HCT116 (cell line): ENCODE data around the gene APBA2. TPM values are rescaled to one million over a fixed set of nuclear protein-coding genes. Genes with fewer than 3 reads are reported as not detected.

Experiments used
- ATAC-seq: fragments of 200-7000 bp; cut with Tn5 transposase; 2 replicates; pipeline ENCODE4 v1.9.1; 2020; ENCODE audit warnings: mild to moderate bottlenecking, moderate library complexity
- BruUV-seq: library from RNA; stranded (reverse); fragments of 400-500 nt; replicated peaks from 2 replicates; lab custom pipeline; 2021; lab: Mats Ljungman, UMichigan
- CTCF ChIA-PET: fragments of 300-600 bp; sonication (Branson Sonifier 250); formaldehyde crosslinking; loops from one replicate; lab custom pipeline; 2021; ENCODE audit warnings: antibody characterized with exemption; lab: Charles Lee
- POLR2A ChIA-PET: fragments of 300-600, 350-600 bp; sonication (Branson Sonifier 250); formaldehyde crosslinking; loops from one replicate; lab custom pipeline; 2021; ENCODE audit warnings: antibody characterized with exemption; lab: Charles Lee
- RAD21 ChIA-PET, 2 experiments: fragments of 300-600 bp; sonication (Branson Sonifier 250); formaldehyde crosslinking; loops; one replicate each; lab custom pipeline; 2023; ENCODE audit warnings: low total read pairs in 2 of 2; ENCODE audit not compliant: uncharacterized antibody in 2 of 2, unreplicated experiment in 2 of 2, low non-redundant PET in 1 of 2; lab: Charles Lee
- DNase-seq: peaks from one replicate; pipeline ENCODE4 v3.0.0-alpha.2; 2010; ENCODE audit warnings: low read depth, low spot score
- H2AFZ ChIP-seq: fragments of 200-600 bp; shearing (Covaris generic), sonication (generic); 2 replicates; pipeline ENCODE4 v1.6.1; 2017; ENCODE audit warnings: low read depth, mixed run types, mixed read lengths, antibody characterized with exemption, low read length; ENCODE audit not compliant: poor library complexity, severe bottlenecking
- H3K27ac ChIP-seq: 2 replicates; pipeline ENCODE4 v1.5.1; 2012; ENCODE audit warnings: low read depth, low read length
- H3K27me3 ChIP-seq: fragments of 200-600 bp; sonication (generic); 2 replicates; pipeline ENCODE4 v1.6.1; 2016; ENCODE audit warnings: mixed run types, low read length, mixed read lengths; ENCODE audit not compliant: insufficient read depth
- H3K36me3 ChIP-seq, 2 experiments: fragments of 200-500 bp in 1 of 2; fragments of 200-600 bp in 1 of 2; sonication (Bioruptor generic) in 1 of 2; sonication (generic) in 1 of 2; 2 replicates each; pipeline versions ENCODE4 v1.5.1 to v1.6.1; 2014 to 2016; ENCODE audit warnings: low read length in 2 of 2, inconsistent platforms in 1 of 2, mixed read lengths in 1 of 2, mixed run types in 1 of 2; ENCODE audit not compliant: insufficient read depth in 2 of 2, control insufficient read depth in 1 of 2
- H3K4me1 ChIP-seq, 2 experiments: fragments of 200-600 bp in 1 of 2; sonication (generic) in 1 of 2; 2 replicates each; pipeline versions ENCODE4 v1.5.1 to v1.6.1; 2012 to 2017; ENCODE audit warnings: low read length in 2 of 2, inconsistent platforms in 1 of 2, mild to moderate bottlenecking in 1 of 2, mixed read lengths in 1 of 2, mixed run types in 1 of 2, moderate library complexity in 1 of 2; ENCODE audit not compliant: insufficient read depth in 2 of 2, control insufficient read depth in 1 of 2
- H3K4me2 ChIP-seq: fragments of 200-600 bp; sonication (generic); 2 replicates; pipeline ENCODE4 v1.6.1; 2017; ENCODE audit warnings: mixed run types, low read length, mixed read lengths
- H3K4me3 ChIP-seq, 2 experiments: fragments of 200-600 bp in 1 of 2; sonication (generic) in 1 of 2; replicated peaks in 1 of 2; 2 replicates each; pipeline ENCODE4 v1.5.1; 2011 to 2016; ENCODE audit warnings: low read length in 2 of 2, control low read depth in 1 of 2, low read depth in 1 of 2, mild to moderate bottlenecking in 1 of 2, mixed read lengths in 1 of 2, mixed run types in 1 of 2
- H3K79me2 ChIP-seq: fragments of 200-600 bp; sonication (generic); 2 replicates; pipeline ENCODE4 v1.6.1; 2017; ENCODE audit warnings: mild to moderate bottlenecking, mixed run types, low read length, moderate library complexity, mixed read lengths; ENCODE audit not compliant: insufficient read depth
- H3K9ac ChIP-seq: fragments of 200-600 bp; sonication (generic); 2 replicates; pipeline ENCODE4 v1.6.1; 2016; ENCODE audit warnings: low read length, mixed read lengths
- H3K9me2 ChIP-seq: fragments of 200-600 bp; sonication (generic), shearing (Covaris generic); 2 replicates; pipeline ENCODE4 v1.6.1; 2017; ENCODE audit warnings: mixed run types, mild to moderate bottlenecking, moderate library complexity; ENCODE audit not compliant: insufficient read depth
- H3K9me3 ChIP-seq, 2 experiments: fragments of 200-500 bp in 1 of 2; fragments of 200-600 bp in 1 of 2; sonication (Bioruptor generic) in 1 of 2; sonication (generic) in 1 of 2; 2 replicates each; pipeline ENCODE4 v1.6.1; 2014 to 2017; ENCODE audit warnings: low read length in 2 of 2, mixed read lengths in 2 of 2, inconsistent platforms in 1 of 2, low read depth in 1 of 2, mild to moderate bottlenecking in 1 of 2, mixed run types in 1 of 2, moderate library complexity in 1 of 2; ENCODE audit not compliant: control insufficient read depth in 1 of 2, insufficient read depth in 1 of 2
- H4K20me1 ChIP-seq: fragments of 200-600 bp; sonication (generic), shearing (Covaris generic); 2 replicates; pipeline ENCODE4 v1.6.1; 2017; ENCODE audit warnings: mixed run types, mild to moderate bottlenecking, moderate library complexity; ENCODE audit not compliant: insufficient read depth
- CTCF ChIP-seq, 3 experiments: fragments of 200-600 bp in 1 of 3; sonication (generic) in 1 of 3; IDR thresholded peaks in 2 of 3; conservative IDR thresholded peaks in 1 of 3; 2 replicates each; pipeline ENCODE4 v1.5.1; 2012 to 2017; ENCODE audit warnings: low read depth in 2 of 3, low read length in 2 of 3, antibody characterized with exemption in 1 of 3, borderline replicate concordance in 1 of 3, control low read depth in 1 of 3, mild to moderate bottlenecking in 1 of 3, mixed read lengths in 1 of 3, mixed run types in 1 of 3, moderate library complexity in 1 of 3; ENCODE audit not compliant: insufficient read depth in 1 of 3
- POLR2AphosphoS5 ChIP-seq: IDR thresholded peaks from 2 replicates; pipeline ENCODE4 v1.6.1; 2011; ENCODE audit warnings: mild to moderate bottlenecking, low read depth, low read length, moderate library complexity
- REST ChIP-seq: IDR thresholded peaks from 2 replicates; pipeline ENCODE4 v1.6.1; 2012; ENCODE audit warnings: low read depth
- YY1 ChIP-seq: IDR thresholded peaks from 2 replicates; pipeline ENCODE4 v1.6.1; 2011; ENCODE audit warnings: low read length, low read depth, moderate library complexity, mild to moderate bottlenecking; ENCODE audit not compliant: insufficient replicate concordance; ENCODE audit errors: extremely low read depth
- ZBTB33 ChIP-seq: IDR thresholded peaks from 2 replicates; pipeline ENCODE4 v1.6.1; 2011; ENCODE audit warnings: mild to moderate bottlenecking, low read length, moderate library complexity; ENCODE audit not compliant: insufficient replicate concordance; ENCODE audit errors: extremely low read depth
- ZFX ChIP-seq: fragments of 450-650 bp; IDR thresholded peaks from 2 replicates; pipeline ENCODE4 v1.6.1; 2017
- intact Hi-C: fragments of 100-400 bp; cut with micrococcal nuclease; formaldehyde crosslinking; loops from 2 replicates; pipeline ENCODE4 v1.10.0; 2022
- total RNA-seq: library from RNA; stranded (reverse); gene quantifications from one replicate; pipeline ENCODE4 v1.2.1, GENCODE V29; 2021; ENCODE audit not compliant: unreplicated experiment

APBA2 gene
- total RNA-seq, 1 experiment from 2014 or later: 0.47 TPM

GRCh38 chr15:28888302-28888894 lies 2.6 kb downstream of the APBA2 start:
- no TSS peak for BruUV-seq

More at GRCh38 chr15:28888302-28888894, 2.6 kb downstream of the APBA2 start:
- no peaks in the 10 kb centered on the region for H3K27me3 ChIP-seq
- ChIA-PET CTCF (no interaction called here), RAD21 (no interaction called here), POLR2A (no interaction called here)
- no peaks in the 10 kb centered on the region for H4K20me1 ChIP-seq
- H3K79me2 ChIP-seq: no peaks in the 10 kb centered on the region
- H3K36me3 ChIP-seq: no peaks in the 10 kb centered on the region
- no peak for TF ChIP-seq REST
- no peak for TF ChIP-seq YY1
- TF ChIP-seq POLR2AphosphoS5: no peak
- no peak for TF ChIP-seq CTCF (IDR thresholded peaks at IDR 0.05 in 2 of 3, conservative IDR thresholded peaks at IDR 0.05 in 1 of 3; ENCODE audit: borderline replicate concordance in 1 of 3, insufficient read depth in 1 of 3, low read depth in 2 of 3, low read length in 2 of 3)
- TF ChIP-seq ZFX: no peak
- TF ChIP-seq ZBTB33: no peak
- H3K9me3 ChIP-seq: no peaks in the 10 kb centered on the region
- H3K9ac ChIP-seq: no peak overlapping the region
- H3K4me1 ChIP-seq: no peaks in the 10 kb centered on the region; a peak in 1 of 4 replicates
- H3K9me2 ChIP-seq: no peaks in the 10 kb centered on the region
- no peak overlapping the region for H3K4me2 ChIP-seq
- no peak overlapping the region for H3K4me3 ChIP-seq
- ATAC-seq: no peak
- intact Hi-C loops: no loop called here
- DNase-seq: no peak
- H2AFZ ChIP-seq: no peak overlapping the region
- no peak overlapping the region for H3K27ac ChIP-seq
